Neural progenitor cell (in vitro differentiated cells): ENCODE results near the gene BRIX1.

ENCODE experiments used
- CTCF ChIP-seq: fragments of 200-600 bp; sonication (generic); IDR thresholded peaks from 2 replicates; pipeline ENCODE4 v1.5.1; 2017; ENCODE audit warnings: antibody characterized with exemption, mild to moderate bottlenecking
- EZH2 ChIP-seq: fragments of 200-600 bp; sonication (generic); IDR thresholded peaks from 2 replicates; pipeline ENCODE4 v1.6.1; 2017; ENCODE audit warnings: antibody characterized with exemption, mild to moderate bottlenecking, moderate library complexity

GRCh38 chr5:34891981-34892380, 23.5 kb upstream of the BRIX1 start:
- no peak for TF ChIP-seq EZH2
- no peak for TF ChIP-seq CTCF
